IMR-90 (cell line): ENCODE results near the gene SNTG2. TPM values are rescaled to one million over a fixed set of nuclear protein-coding genes. Genes with fewer than 3 reads are reported as not detected.

Experiments
- ATAC-seq: fragments of 200-7000 bp; cut with Tn5 transposase; 2 replicates; pipeline ENCODE4 v1.9.1; 2020; ENCODE audit warnings: low read depth, mild to moderate bottlenecking, moderate library complexity
- BruUV-seq: library from RNA; stranded (reverse); fragments of 400-500 nt; replicated peaks from 2 replicates; lab custom pipeline; 2021; lab: Mats Ljungman, UMichigan
- CTCF ChIA-PET: fragments of 300-600 bp; formaldehyde crosslinking; extraction: SDS; loops from one replicate; lab custom pipeline; 2021; ENCODE audit warnings: antibody characterized with exemption; lab: Yijun Ruan, JAX
- POLR2A ChIA-PET: fragments of 300-600 bp; sonication (Branson Sonifier 250); formaldehyde crosslinking; loops from one replicate; lab custom pipeline; 2022; ENCODE audit warnings: antibody characterized with exemption; ENCODE audit not compliant: unreplicated experiment; lab: Charles Lee
- DNase-seq: peaks from one replicate; pipeline ENCODE4 v3.0.0; 2013
- H2AFZ ChIP-seq: replicated peaks from 2 replicates; pipeline ENCODE3; 2013; ENCODE audit warnings: low read length, mild to moderate bottlenecking; ENCODE audit not compliant: poor library complexity
- H2AK5ac ChIP-seq: 2 replicates; pipeline ENCODE4 v1.6.1; 2013; ENCODE audit warnings: low read depth, low read length, inconsistent platforms
- H2AK9ac ChIP-seq: replicated peaks from 2 replicates; pipeline ENCODE3; 2013; ENCODE audit warnings: mild to moderate bottlenecking, low read depth, low read length, moderate library complexity; ENCODE audit not compliant: poor library complexity
- H2BK120ac ChIP-seq: 2 replicates; pipeline ENCODE4 v1.6.1; 2013; ENCODE audit warnings: low read depth, low read length, inconsistent platforms
- H2BK15ac ChIP-seq: 3 replicates; pipeline ENCODE4 v1.6.1; 2013; ENCODE audit warnings: low read depth, low read length, inconsistent platforms
- H2BK20ac ChIP-seq: 2 replicates; pipeline ENCODE4 v1.6.1; 2013; ENCODE audit warnings: low read depth, mild to moderate bottlenecking, inconsistent platforms, low read length, moderate library complexity
- H2BK5ac ChIP-seq: 2 replicates; pipeline ENCODE4 v1.6.1; 2013; ENCODE audit warnings: mild to moderate bottlenecking, low read depth, low read length, inconsistent platforms; ENCODE audit not compliant: poor library complexity, severe bottlenecking
- H3K14ac ChIP-seq: replicated peaks from 2 replicates; pipeline ENCODE4 v1.6.1; 2013; ENCODE audit warnings: low read depth, low read length, inconsistent platforms
- H3K18ac ChIP-seq: 2 replicates; pipeline ENCODE4 v1.6.1; 2013; ENCODE audit warnings: low read depth, low read length, control low read depth
- H3K23ac ChIP-seq: 2 replicates; pipeline ENCODE4 v1.6.1; 2013; ENCODE audit warnings: low read depth, low read length, inconsistent platforms
- H3K27ac ChIP-seq: 2 replicates; pipeline ENCODE4 v1.5.1; 2013; ENCODE audit warnings: mild to moderate bottlenecking, control low read depth, low read length; ENCODE audit not compliant: insufficient read depth
- H3K27me3 ChIP-seq: 2 replicates; pipeline ENCODE4 v1.6.1; 2013; ENCODE audit warnings: low read length; ENCODE audit not compliant: control insufficient read depth, insufficient read depth
- H3K36me3 ChIP-seq: 2 replicates; pipeline ENCODE4 v1.6.1; 2013; ENCODE audit warnings: low read length, mixed read lengths; ENCODE audit not compliant: control insufficient read depth, insufficient read depth
- H3K4ac ChIP-seq: 2 replicates; pipeline ENCODE4 v1.6.1; 2013; ENCODE audit warnings: low read depth, low read length, inconsistent platforms
- H3K4me1 ChIP-seq: 2 replicates; pipeline ENCODE4 v1.6.1; 2013; ENCODE audit warnings: low read length, mixed read lengths; ENCODE audit not compliant: control insufficient read depth, insufficient read depth
- H3K4me2 ChIP-seq: 2 replicates; pipeline ENCODE4 v1.6.1; 2013; ENCODE audit warnings: low read depth, mild to moderate bottlenecking, control low read depth, low read length, moderate library complexity
- H3K4me3 ChIP-seq: 2 replicates; pipeline ENCODE4 v1.5.1; 2013; ENCODE audit warnings: low read depth, mild to moderate bottlenecking, control low read depth, low read length, moderate library complexity; ENCODE audit not compliant: insufficient read depth
- H3K56ac ChIP-seq: 2 replicates; pipeline ENCODE4 v1.6.1; 2013; ENCODE audit warnings: low read length, inconsistent platforms; ENCODE audit not compliant: insufficient read depth; ENCODE audit errors: extremely low read depth
- H3K79me1 ChIP-seq, 2 experiments: 2 replicates each; pipeline ENCODE4 v1.6.1; 2013; ENCODE audit warnings: low read length in 2 of 2, inconsistent platforms in 1 of 2, low read depth in 1 of 2
- H3K9ac ChIP-seq: 2 replicates; pipeline ENCODE4 v1.6.1; 2013; ENCODE audit warnings: low read depth, low read length, control low read depth
- H3K9me1 ChIP-seq: 2 replicates; pipeline ENCODE4 v1.6.1; 2013; ENCODE audit warnings: low read length, inconsistent platforms; ENCODE audit not compliant: insufficient read depth
- H3K9me3 ChIP-seq: 2 replicates; pipeline ENCODE4 v1.6.1; 2013; ENCODE audit warnings: low read length; ENCODE audit not compliant: control insufficient read depth, insufficient read depth
- H4K20me1 ChIP-seq: 2 replicates; pipeline ENCODE4 v1.6.1; 2013; ENCODE audit warnings: low read length, inconsistent platforms; ENCODE audit not compliant: insufficient read depth
- H4K5ac ChIP-seq: 2 replicates; pipeline ENCODE4 v1.6.1; 2013; ENCODE audit warnings: mild to moderate bottlenecking, low read depth, low read length, control low read depth
- H4K8ac ChIP-seq, 2 experiments: 2 replicates each; pipeline ENCODE4 v1.6.1; 2013; ENCODE audit warnings: low read depth in 2 of 2, low read length in 2 of 2, control low read depth in 1 of 2, inconsistent platforms in 1 of 2
- H4K91ac ChIP-seq: 2 replicates; pipeline ENCODE4 v1.6.1; 2013; ENCODE audit warnings: low read depth, low read length, inconsistent platforms; ENCODE audit not compliant: insufficient read depth
- MXI1 ChIP-seq: IDR thresholded peaks from 2 replicates; pipeline ENCODE4 v1.6.1; 2012; ENCODE audit warnings: low read depth, mild to moderate bottlenecking, low read length, moderate library complexity, borderline replicate concordance
- WGBS, 2 experiments: methylation state at CpG; one replicate each; pipeline versions ENCODE4 v1.1.5 to v1.1.7; 2013; ENCODE audit warnings: missing lambda C conversion rate in 2 of 2; ENCODE audit not compliant: insufficient read length in 1 of 2; ENCODE audit errors: extremely low coverage in 2 of 2; 5-methylcytosine and 5-hydroxymethylcytosine counted together
- dilution Hi-C: fragments of 300-500 bp; cut with HindIII; formaldehyde crosslinking; loops from one replicate; pipeline ENCODE4 v1.14.3; 2018; ENCODE audit warnings: low sequenced_read_pairs; ENCODE audit not compliant: unreplicated experiment
- in situ Hi-C: fragments of 300-500 bp; cut with MboI; formaldehyde crosslinking; loops from 3 replicates; pipeline ENCODE4 v1.14.3; 2019; ENCODE audit warnings: low sequenced_read_pairs, inconsistent platforms, mixed read lengths
- intact Hi-C: fragments of 100-400 bp; cut with micrococcal nuclease; formaldehyde crosslinking; loops from 2 replicates; pipeline ENCODE4 v1.10.0; 2022
- polyA plus RNA-seq, 3 experiments: library from polyadenylated mRNA; depleted of rRNA; stranded (reverse); fragments of >200 nt; gene quantifications; 2 replicates each; pipeline ENCODE4 v1.2.3, GENCODE V29; 2012; ENCODE audit warnings: low replicate concordance in 1 of 3
- total RNA-seq: library from RNA; depleted of rRNA; stranded (reverse); fragments of >200 nt; gene quantifications from 2 replicates; pipeline ENCODE4 v1.2.3, GENCODE V29; 2012
- TF ChIP-seq, protein P1 (sequence below): conservative IDR thresholded peaks from 2 replicates; pipeline ENCODE4 v1.5.1; 2012; ENCODE audit warnings: mild to moderate bottlenecking, low read depth, low read length, improper control_type of control experiment
- TF ChIP-seq, protein P2 (sequence below): fragments of 150-350 bp; IDR thresholded peaks from 2 replicates; pipeline ENCODE4 v1.6.1; 2017; ENCODE audit warnings: mild to moderate bottlenecking, antibody characterized with exemption, low read length, low read depth

The SNTG2 gene
- total and polyA plus RNA-seq, 2 of the 4 experiments (the other 2 are of a cell fraction), result under 0.01 to 0.17 TPM

DNA sequence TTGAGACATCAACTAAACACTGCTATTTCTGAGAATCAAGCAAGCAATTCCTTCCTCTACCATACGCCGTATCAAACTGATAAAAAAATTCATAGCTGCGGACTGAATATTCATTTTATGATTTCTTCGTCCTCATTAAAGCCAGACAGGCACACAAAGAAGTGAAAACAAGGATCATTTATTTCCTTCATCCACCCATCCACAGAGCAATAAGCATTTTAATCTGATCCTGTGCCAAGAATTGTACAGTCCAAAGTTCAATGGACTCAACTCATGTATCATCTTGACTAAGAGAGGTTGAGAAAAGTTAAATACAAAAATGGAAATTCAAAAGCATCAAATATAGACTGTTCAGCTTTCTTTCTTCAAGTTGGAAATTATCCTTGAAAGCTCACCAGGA is 19.7 kb upstream of the SNTG2 start:
- no peak for TF ChIP-seq MXI1
- TF ChIP-seq, protein P1, sequence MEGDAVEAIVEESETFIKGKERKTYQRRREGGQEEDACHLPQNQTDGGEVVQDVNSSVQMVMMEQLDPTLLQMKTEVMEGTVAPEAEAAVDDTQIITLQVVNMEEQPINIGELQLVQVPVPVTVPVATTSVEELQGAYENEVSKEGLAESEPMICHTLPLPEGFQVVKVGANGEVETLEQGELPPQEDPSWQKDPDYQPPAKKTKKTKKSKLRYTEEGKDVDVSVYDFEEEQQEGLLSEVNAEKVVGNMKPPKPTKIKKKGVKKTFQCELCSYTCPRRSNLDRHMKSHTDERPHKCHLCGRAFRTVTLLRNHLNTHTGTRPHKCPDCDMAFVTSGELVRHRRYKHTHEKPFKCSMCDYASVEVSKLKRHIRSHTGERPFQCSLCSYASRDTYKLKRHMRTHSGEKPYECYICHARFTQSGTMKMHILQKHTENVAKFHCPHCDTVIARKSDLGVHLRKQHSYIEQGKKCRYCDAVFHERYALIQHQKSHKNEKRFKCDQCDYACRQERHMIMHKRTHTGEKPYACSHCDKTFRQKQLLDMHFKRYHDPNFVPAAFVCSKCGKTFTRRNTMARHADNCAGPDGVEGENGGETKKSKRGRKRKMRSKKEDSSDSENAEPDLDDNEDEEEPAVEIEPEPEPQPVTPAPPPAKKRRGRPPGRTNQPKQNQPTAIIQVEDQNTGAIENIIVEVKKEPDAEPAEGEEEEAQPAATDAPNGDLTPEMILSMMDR, result no peak
- TF ChIP-seq, protein P2, sequence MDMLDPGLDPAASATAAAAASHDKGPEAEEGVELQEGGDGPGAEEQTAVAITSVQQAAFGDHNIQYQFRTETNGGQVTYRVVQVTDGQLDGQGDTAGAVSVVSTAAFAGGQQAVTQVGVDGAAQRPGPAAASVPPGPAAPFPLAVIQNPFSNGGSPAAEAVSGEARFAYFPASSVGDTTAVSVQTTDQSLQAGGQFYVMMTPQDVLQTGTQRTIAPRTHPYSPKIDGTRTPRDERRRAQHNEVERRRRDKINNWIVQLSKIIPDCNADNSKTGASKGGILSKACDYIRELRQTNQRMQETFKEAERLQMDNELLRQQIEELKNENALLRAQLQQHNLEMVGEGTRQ, result no peak
- no peaks in the 10 kb centered on the region for H4K20me1 ChIP-seq
- no peak overlapping the region for H2BK15ac ChIP-seq
- no peaks in the 10 kb centered on the region for H3K27me3 ChIP-seq
- no peak overlapping the region for H4K8ac ChIP-seq
- no peak overlapping the region for H2BK120ac ChIP-seq
- H3K79me1 ChIP-seq, result no peaks in the 10 kb centered on the region
- H3K4ac ChIP-seq, result no peak overlapping the region
- dilution Hi-C loops, result no loop called here
- no peak overlapping the region for H2AK5ac ChIP-seq
- no peaks in the 10 kb centered on the region for H3K9me1 ChIP-seq
- no TSS peak for BruUV-seq
- WGBS, 2 experiments, result no CpG with 5 or more reads among the region's 4 CpGs
- H2BK20ac ChIP-seq, result no peak overlapping the region
- peaks cover 17% of the 10 kb centered on the region; the same call in 1 of the 2 replicates for H3K9me3 ChIP-seq
- no peak overlapping the region for H2AK9ac ChIP-seq
- CTCF ChIA-PET, result no interaction called here
- no peak overlapping the region for H3K4me2 ChIP-seq
- no peak overlapping the region for H2AFZ ChIP-seq
- POLR2A ChIA-PET, result no interaction called here
- in situ Hi-C loops, result loop anchor here (25.0 kb wide), 1 partner anchor 906 kb away; no protein-coding TSS in a partner anchor
- H3K4me3 ChIP-seq, result no peak overlapping the region
- ATAC-seq (no peak), DNase-seq (no peak)
- no peak overlapping the region for H3K27ac ChIP-seq
- H2BK5ac ChIP-seq, result no peak overlapping the region
- no peak overlapping the region for H3K9ac ChIP-seq
- H4K91ac ChIP-seq, result no peak overlapping the region
- H3K36me3 ChIP-seq, result no peaks in the 10 kb centered on the region
- H3K18ac ChIP-seq, result no peak overlapping the region
- no peak overlapping the region for H3K14ac ChIP-seq
- intact Hi-C loops, result no loop called here
- no peaks in the 10 kb centered on the region for H3K4me1 ChIP-seq
- no peak overlapping the region for H3K23ac ChIP-seq
- no peak overlapping the region for H3K56ac ChIP-seq
- H4K5ac ChIP-seq, result no peak overlapping the region
